A673 (cell line): ENCODE measurements around the gene OLFM1. TPM values are rescaled to one million over a fixed set of nuclear protein-coding genes. Genes with fewer than 3 reads are reported as not detected.

Source experiments
- BruUV-seq: library from RNA; stranded (reverse); fragments of 400-500 nt; replicated peaks from 2 replicates; lab custom pipeline; 2021; lab: Mats Ljungman, UMichigan
- CTCF ChIA-PET: fragments of 300-600 bp; sonication (Branson Sonifier 250); formaldehyde crosslinking; loops from one replicate; lab custom pipeline; 2022; ENCODE audit warnings: antibody characterized with exemption; lab: Charles Lee
- POLR2A ChIA-PET: fragments of 300-600 bp; sonication (Branson Sonifier 250); formaldehyde crosslinking; loops from one replicate; lab custom pipeline; 2022; ENCODE audit warnings: antibody characterized with exemption; ENCODE audit not compliant: low non-redundant PET; lab: Charles Lee
- DNase-seq: peaks from one replicate; pipeline ENCODE4 v3.0.0-alpha.2; 2015; ENCODE audit warnings: low spot score
- H3K27ac ChIP-seq: fragments of 200-600 bp; sonication (generic); 2 replicates; pipeline ENCODE4 v1.5.1; 2016; ENCODE audit warnings: mixed run types, low read depth, mild to moderate bottlenecking, mixed read lengths, antibody characterized with exemption, low read length; ENCODE audit not compliant: poor library complexity, severe bottlenecking
- H3K27me3 ChIP-seq: fragments of 200-600 bp; sonication (generic); replicated peaks from 2 replicates; pipeline ENCODE4 v1.6.1; 2017; ENCODE audit warnings: mixed run types, low read depth, mild to moderate bottlenecking, mixed read lengths, antibody characterized with exemption, low read length; ENCODE audit not compliant: insufficient read depth, poor library complexity
- H3K36me3 ChIP-seq: fragments of 200-600 bp; sonication (generic); 2 replicates; pipeline ENCODE4 v1.6.1; 2016; ENCODE audit warnings: mixed run types, mild to moderate bottlenecking, mixed read lengths, antibody characterized with exemption, low read length; ENCODE audit not compliant: insufficient read depth, poor library complexity, severe bottlenecking
- H3K4me1 ChIP-seq: fragments of 200-600 bp; sonication (generic); 2 replicates; pipeline ENCODE4 v1.6.1; 2017; ENCODE audit warnings: mixed run types, mild to moderate bottlenecking, mixed read lengths, antibody characterized with exemption, low read length; ENCODE audit not compliant: insufficient read depth, poor library complexity, severe bottlenecking
- H3K4me3 ChIP-seq: fragments of 200-600 bp; sonication (generic); 2 replicates; pipeline ENCODE4 v1.5.1; 2016; ENCODE audit warnings: low read depth, mixed run types, mild to moderate bottlenecking, mixed read lengths, low read length; ENCODE audit not compliant: poor library complexity, severe bottlenecking
- H3K9me3 ChIP-seq: fragments of 200-600 bp; sonication (generic); 2 replicates; pipeline ENCODE4 v1.6.1; 2016; ENCODE audit warnings: mixed run types, low read depth, mild to moderate bottlenecking, mixed read lengths, antibody characterized with exemption, low read length; ENCODE audit not compliant: poor library complexity, severe bottlenecking
- CTCF ChIP-seq: fragments of 300-800, 200-600 bp; sonication (generic); conservative IDR thresholded peaks from 2 replicates; pipeline ENCODE4 v1.5.1; 2017; ENCODE audit warnings: low read depth, mild to moderate bottlenecking, antibody characterized with exemption, low read length, moderate library complexity, mixed read lengths
- EZH2 ChIP-seq: fragments of 200-600 bp; sonication (generic); IDR thresholded peaks from 2 replicates; pipeline ENCODE4 v1.6.1; 2017; ENCODE audit warnings: borderline replicate concordance, low read depth, mild to moderate bottlenecking, mixed read lengths, antibody characterized with exemption, low read length; ENCODE audit not compliant: poor library complexity, severe bottlenecking
- intact Hi-C: fragments of 100-400 bp; cut with micrococcal nuclease; formaldehyde crosslinking; loops from one replicate; pipeline ENCODE4 v1.10.0; 2022; ENCODE audit not compliant: unreplicated experiment
- total RNA-seq: library from RNA; stranded (reverse); gene quantifications from 2 replicates; pipeline ENCODE4 v1.2.3, GENCODE V29; 2021

Gene OLFM1
- total RNA-seq, 1 experiment from 2014 or later: 308 TPM

- no peak overlapping the region for H3K4me3 ChIP-seq
- BruUV-seq: no TSS peak
- H3K4me1 ChIP-seq: peaks cover 14% of the 10 kb centered on the region
- no peak overlapping the region for H3K27ac ChIP-seq
- no peak for DNase-seq
- ChIA-PET CTCF (no interaction called here), POLR2A (no interaction called here)
- peaks cover 98% of the 10 kb centered on the region for H3K36me3 ChIP-seq
- no peak for TF ChIP-seq CTCF
- no peaks in the 10 kb centered on the region for H3K9me3 ChIP-seq
- intact Hi-C loops: no loop called here
- no peaks in the 10 kb centered on the region for H3K27me3 ChIP-seq
Observed at GRCh38 chr9:135100241-135100681, 12.8 kb downstream of the OLFM1 start.

GRCh38 chr9:135100725-135101410, 13.4 kb downstream of the OLFM1 start:
- Histone ChIP-seq H3K4me3 (no peak overlapping the region), H3K4me1 (peaks cover 8% of the 10 kb centered on the region), H3K9me3 (no peaks in the 10 kb centered on the region), H3K36me3 (peaks cover 98% of the 10 kb centered on the region), H3K27me3 (no peaks in the 10 kb centered on the region), H3K27ac (no peak overlapping the region)
- no peak for DNase-seq
- intact Hi-C loops: no loop called here
- ChIA-PET POLR2A (no interaction called here), CTCF (no interaction called here)
- TF ChIP-seq CTCF (no peak), EZH2 (no peak)
- BruUV-seq: no TSS peak

- peaks cover 98% of the 10 kb centered on the region for H3K36me3 ChIP-seq
- no peak for DNase-seq
- H3K27ac ChIP-seq: no peak overlapping the region
- no peaks in the 10 kb centered on the region for H3K9me3 ChIP-seq
- no TSS peak for BruUV-seq
- ChIA-PET POLR2A (no interaction called here), CTCF (no interaction called here)
- H3K27me3 ChIP-seq: no peaks in the 10 kb centered on the region
- no peak for TF ChIP-seq EZH2
- no peak for TF ChIP-seq CTCF
- H3K4me3 ChIP-seq: no peak overlapping the region
- peaks cover 7% of the 10 kb centered on the region for H3K4me1 ChIP-seq
- intact Hi-C loops: no loop called here
Observed at GRCh38 chr9:135101486-135101885, 14.0 kb downstream of the OLFM1 start.
